IMR-90 (cell line): ENCODE results near the gene AXDND1. TPM values are rescaled to one million over a fixed set of nuclear protein-coding genes. Genes with fewer than 3 reads are reported as not detected.

Source experiments
- ATAC-seq: fragments of 200-7000 bp; cut with Tn5 transposase; 2 replicates; pipeline ENCODE4 v1.9.1; 2020; ENCODE audit warnings: low read depth, mild to moderate bottlenecking, moderate library complexity
- BruUV-seq: library from RNA; stranded (reverse); fragments of 400-500 nt; replicated peaks from 2 replicates; lab custom pipeline; 2021; lab: Mats Ljungman, UMichigan
- CTCF ChIA-PET: fragments of 300-600 bp; formaldehyde crosslinking; extraction: SDS; loops from one replicate; lab custom pipeline; 2021; ENCODE audit warnings: antibody characterized with exemption; lab: Yijun Ruan, JAX
- POLR2A ChIA-PET: fragments of 300-600 bp; sonication (Branson Sonifier 250); formaldehyde crosslinking; loops from one replicate; lab custom pipeline; 2022; ENCODE audit warnings: antibody characterized with exemption; ENCODE audit not compliant: unreplicated experiment; lab: Charles Lee
- DNase-seq: peaks from one replicate; pipeline ENCODE4 v3.0.0; 2013
- H2AFZ ChIP-seq: replicated peaks from 2 replicates; pipeline ENCODE3; 2013; ENCODE audit warnings: low read length, mild to moderate bottlenecking; ENCODE audit not compliant: poor library complexity
- H2AK5ac ChIP-seq: 2 replicates; pipeline ENCODE4 v1.6.1; 2013; ENCODE audit warnings: low read depth, low read length, inconsistent platforms
- H2AK9ac ChIP-seq: replicated peaks from 2 replicates; pipeline ENCODE3; 2013; ENCODE audit warnings: mild to moderate bottlenecking, low read depth, low read length, moderate library complexity; ENCODE audit not compliant: poor library complexity
- H2BK120ac ChIP-seq: 2 replicates; pipeline ENCODE4 v1.6.1; 2013; ENCODE audit warnings: low read depth, low read length, inconsistent platforms
- H2BK15ac ChIP-seq: 3 replicates; pipeline ENCODE4 v1.6.1; 2013; ENCODE audit warnings: low read depth, low read length, inconsistent platforms
- H2BK20ac ChIP-seq: 2 replicates; pipeline ENCODE4 v1.6.1; 2013; ENCODE audit warnings: low read depth, mild to moderate bottlenecking, inconsistent platforms, low read length, moderate library complexity
- H2BK5ac ChIP-seq: 2 replicates; pipeline ENCODE4 v1.6.1; 2013; ENCODE audit warnings: mild to moderate bottlenecking, low read depth, low read length, inconsistent platforms; ENCODE audit not compliant: poor library complexity, severe bottlenecking
- H3K14ac ChIP-seq: replicated peaks from 2 replicates; pipeline ENCODE4 v1.6.1; 2013; ENCODE audit warnings: low read depth, low read length, inconsistent platforms
- H3K18ac ChIP-seq: 2 replicates; pipeline ENCODE4 v1.6.1; 2013; ENCODE audit warnings: low read depth, low read length, control low read depth
- H3K23ac ChIP-seq: 2 replicates; pipeline ENCODE4 v1.6.1; 2013; ENCODE audit warnings: low read depth, low read length, inconsistent platforms
- H3K27ac ChIP-seq: 2 replicates; pipeline ENCODE4 v1.5.1; 2013; ENCODE audit warnings: mild to moderate bottlenecking, control low read depth, low read length; ENCODE audit not compliant: insufficient read depth
- H3K27me3 ChIP-seq: 2 replicates; pipeline ENCODE4 v1.6.1; 2013; ENCODE audit warnings: low read length; ENCODE audit not compliant: control insufficient read depth, insufficient read depth
- H3K36me3 ChIP-seq: 2 replicates; pipeline ENCODE4 v1.6.1; 2013; ENCODE audit warnings: low read length, mixed read lengths; ENCODE audit not compliant: control insufficient read depth, insufficient read depth
- H3K4ac ChIP-seq: 2 replicates; pipeline ENCODE4 v1.6.1; 2013; ENCODE audit warnings: low read depth, low read length, inconsistent platforms
- H3K4me1 ChIP-seq: 2 replicates; pipeline ENCODE4 v1.6.1; 2013; ENCODE audit warnings: low read length, mixed read lengths; ENCODE audit not compliant: control insufficient read depth, insufficient read depth
- H3K4me2 ChIP-seq: 2 replicates; pipeline ENCODE4 v1.6.1; 2013; ENCODE audit warnings: low read depth, mild to moderate bottlenecking, control low read depth, low read length, moderate library complexity
- H3K4me3 ChIP-seq: 2 replicates; pipeline ENCODE4 v1.5.1; 2013; ENCODE audit warnings: low read depth, mild to moderate bottlenecking, control low read depth, low read length, moderate library complexity; ENCODE audit not compliant: insufficient read depth
- H3K56ac ChIP-seq: 2 replicates; pipeline ENCODE4 v1.6.1; 2013; ENCODE audit warnings: low read length, inconsistent platforms; ENCODE audit not compliant: insufficient read depth; ENCODE audit errors: extremely low read depth
- H3K79me1 ChIP-seq, 2 experiments: 2 replicates each; pipeline ENCODE4 v1.6.1; 2013; ENCODE audit warnings: low read length in 2 of 2, inconsistent platforms in 1 of 2, low read depth in 1 of 2
- H3K9ac ChIP-seq: 2 replicates; pipeline ENCODE4 v1.6.1; 2013; ENCODE audit warnings: low read depth, low read length, control low read depth
- H3K9me1 ChIP-seq: 2 replicates; pipeline ENCODE4 v1.6.1; 2013; ENCODE audit warnings: low read length, inconsistent platforms; ENCODE audit not compliant: insufficient read depth
- H3K9me3 ChIP-seq: 2 replicates; pipeline ENCODE4 v1.6.1; 2013; ENCODE audit warnings: low read length; ENCODE audit not compliant: control insufficient read depth, insufficient read depth
- H4K20me1 ChIP-seq: 2 replicates; pipeline ENCODE4 v1.6.1; 2013; ENCODE audit warnings: low read length, inconsistent platforms; ENCODE audit not compliant: insufficient read depth
- H4K5ac ChIP-seq: 2 replicates; pipeline ENCODE4 v1.6.1; 2013; ENCODE audit warnings: mild to moderate bottlenecking, low read depth, low read length, control low read depth
- H4K8ac ChIP-seq, 2 experiments: 2 replicates each; pipeline ENCODE4 v1.6.1; 2013; ENCODE audit warnings: low read depth in 2 of 2, low read length in 2 of 2, control low read depth in 1 of 2, inconsistent platforms in 1 of 2
- H4K91ac ChIP-seq: 2 replicates; pipeline ENCODE4 v1.6.1; 2013; ENCODE audit warnings: low read depth, low read length, inconsistent platforms; ENCODE audit not compliant: insufficient read depth
- MAZ ChIP-seq: IDR thresholded peaks from 2 replicates; pipeline ENCODE4 v1.6.1; 2012; ENCODE audit warnings: low read depth, mild to moderate bottlenecking, low read length, improper control_type of control experiment, moderate library complexity, borderline replicate concordance
- MXI1 ChIP-seq: IDR thresholded peaks from 2 replicates; pipeline ENCODE4 v1.6.1; 2012; ENCODE audit warnings: low read depth, mild to moderate bottlenecking, low read length, moderate library complexity, borderline replicate concordance
- RAD21 ChIP-seq: IDR thresholded peaks from 2 replicates; pipeline ENCODE4 v1.6.1; 2012; ENCODE audit warnings: low read length, improper control_type of control experiment
- RCOR1 ChIP-seq: IDR thresholded peaks from 2 replicates; pipeline ENCODE4 v1.6.1; 2012; ENCODE audit warnings: mild to moderate bottlenecking, low read length, improper control_type of control experiment; ENCODE audit not compliant: insufficient replicate concordance
- USF2 ChIP-seq: fragments of 150-350 bp; IDR thresholded peaks from 2 replicates; pipeline ENCODE4 v1.6.1; 2017; ENCODE audit warnings: mild to moderate bottlenecking, antibody characterized with exemption, low read length, low read depth
- whole genome bisulfite sequencing, 2 experiments: methylation state at CpG; one replicate each; pipeline versions ENCODE4 v1.1.5 to v1.1.7; 2013; ENCODE audit warnings: missing lambda C conversion rate in 2 of 2; ENCODE audit not compliant: insufficient read length in 1 of 2; ENCODE audit errors: extremely low coverage in 2 of 2; 5-methylcytosine and 5-hydroxymethylcytosine counted together
- dilution Hi-C: fragments of 300-500 bp; cut with HindIII; formaldehyde crosslinking; loops from one replicate; pipeline ENCODE4 v1.14.3; 2018; ENCODE audit warnings: low sequenced_read_pairs; ENCODE audit not compliant: unreplicated experiment
- in situ Hi-C: fragments of 300-500 bp; cut with MboI; formaldehyde crosslinking; loops from 3 replicates; pipeline ENCODE4 v1.14.3; 2019; ENCODE audit warnings: low sequenced_read_pairs, inconsistent platforms, mixed read lengths
- intact Hi-C: fragments of 100-400 bp; cut with micrococcal nuclease; formaldehyde crosslinking; loops from 2 replicates; pipeline ENCODE4 v1.10.0; 2022
- polyA plus RNA-seq, 3 experiments: library from polyadenylated mRNA; depleted of rRNA; stranded (reverse); fragments of >200 nt; gene quantifications; 2 replicates each; pipeline ENCODE4 v1.2.3, GENCODE V29; 2012; ENCODE audit warnings: low replicate concordance in 1 of 3
- total RNA-seq: library from RNA; depleted of rRNA; stranded (reverse); fragments of >200 nt; gene quantifications from 2 replicates; pipeline ENCODE4 v1.2.3, GENCODE V29; 2012
- TF ChIP-seq, protein P1 (sequence below): conservative IDR thresholded peaks from 2 replicates; pipeline ENCODE4 v1.5.1; 2012; ENCODE audit warnings: mild to moderate bottlenecking, low read depth, low read length, improper control_type of control experiment

The AXDND1 gene
- total and polyA plus RNA-seq, 2 of the 4 experiments (the other 2 are of a cell fraction) = not detected

GRCh38 chr1:179529482-179530195 is 163.9 kb downstream of the AXDND1 start:
- Histone ChIP-seq H4K20me1 (no peaks in the 10 kb centered on the region), H2BK20ac (no peak overlapping the region), H2AK5ac (no peak overlapping the region), H3K23ac (no peak overlapping the region), H3K4ac (no peak overlapping the region), H3K4me3 (no peak overlapping the region), H3K18ac (no peak overlapping the region), H3K9me1 (no peaks in the 10 kb centered on the region), H2AK9ac (no peak overlapping the region), H2AFZ (no peak overlapping the region), H3K79me1 (no peaks in the 10 kb centered on the region), H3K9me3 (no peaks in the 10 kb centered on the region), H3K4me2 (no peak overlapping the region), H3K27me3 (no peaks in the 10 kb centered on the region; the same call in 1 of the 2 replicates), H4K91ac (no peak overlapping the region), H4K5ac (no peak overlapping the region), H2BK15ac (no peak overlapping the region), H2BK120ac (no peak overlapping the region), H3K36me3 (no peaks in the 10 kb centered on the region), H3K9ac (no peak overlapping the region), H3K14ac (no peak overlapping the region), H3K27ac (no peak overlapping the region), H2BK5ac (no peak overlapping the region), H4K8ac (no peak overlapping the region), H3K4me1 (no peaks in the 10 kb centered on the region), H3K56ac (no peak overlapping the region)
- in situ Hi-C loops = no loop called here
- CTCF ChIA-PET = no interaction called here
- intact Hi-C loops = no loop called here
- BruUV-seq = no TSS peak
- WGBS, 2 experiments = no CpG with 5 or more reads among the region's 8 CpGs
- no peak for ATAC-seq
- no peak for TF ChIP-seq MAZ
- no peak for TF ChIP-seq MXI1
- no peak for TF ChIP-seq USF2
- TF ChIP-seq, protein P1, sequence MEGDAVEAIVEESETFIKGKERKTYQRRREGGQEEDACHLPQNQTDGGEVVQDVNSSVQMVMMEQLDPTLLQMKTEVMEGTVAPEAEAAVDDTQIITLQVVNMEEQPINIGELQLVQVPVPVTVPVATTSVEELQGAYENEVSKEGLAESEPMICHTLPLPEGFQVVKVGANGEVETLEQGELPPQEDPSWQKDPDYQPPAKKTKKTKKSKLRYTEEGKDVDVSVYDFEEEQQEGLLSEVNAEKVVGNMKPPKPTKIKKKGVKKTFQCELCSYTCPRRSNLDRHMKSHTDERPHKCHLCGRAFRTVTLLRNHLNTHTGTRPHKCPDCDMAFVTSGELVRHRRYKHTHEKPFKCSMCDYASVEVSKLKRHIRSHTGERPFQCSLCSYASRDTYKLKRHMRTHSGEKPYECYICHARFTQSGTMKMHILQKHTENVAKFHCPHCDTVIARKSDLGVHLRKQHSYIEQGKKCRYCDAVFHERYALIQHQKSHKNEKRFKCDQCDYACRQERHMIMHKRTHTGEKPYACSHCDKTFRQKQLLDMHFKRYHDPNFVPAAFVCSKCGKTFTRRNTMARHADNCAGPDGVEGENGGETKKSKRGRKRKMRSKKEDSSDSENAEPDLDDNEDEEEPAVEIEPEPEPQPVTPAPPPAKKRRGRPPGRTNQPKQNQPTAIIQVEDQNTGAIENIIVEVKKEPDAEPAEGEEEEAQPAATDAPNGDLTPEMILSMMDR = no peak
- TF ChIP-seq RAD21 = no peak
- TF ChIP-seq RCOR1 = no peak
- dilution Hi-C loops = no loop called here
- POLR2A ChIA-PET = no interaction called here
- DNase-seq = no peak
